Measurements from ENCODE around the gene IRGC.

IRGC gene

GRCh38 chr19:43726736-43727592, 11.1 kb downstream of the IRGC start:
- DNase-seq = no peak

- no peak for DNase-seq
These were observed 11.6 kb downstream of the IRGC start for GRCh38 chr19:43727593-43727853.

- DNase-seq = no peak
These were observed 14.0 kb downstream of the IRGC start for GRCh38 chr19:43729919-43730318.

- DNase-seq = no peak
These were observed 15.5 kb downstream of the IRGC start for GRCh38 chr19:43731346-43731745.

GRCh38 chr19:43731846-43732245, 16.0 kb downstream of the IRGC start:
- DNase-seq = no peak

GRCh38 chr19:43735013-43735412, 19.1 kb downstream of the IRGC start:
- DNase-seq = no peak

- no peak for DNase-seq
These were observed 20.1 kb downstream of the IRGC start for GRCh38 chr19:43735957-43736356.

- no peak for DNase-seq
These were observed 22.9 kb downstream of the IRGC start for GRCh38 chr19:43738780-43739211.

GRCh38 chr19:43739439-43740235, 23.8 kb downstream of the IRGC start:
- no peak for DNase-seq

- DNase-seq = no peak
These were observed 25.4 kb downstream of the IRGC start for GRCh38 chr19:43741075-43741825.

GRCh38 chr19:43743059-43743458, 27.2 kb downstream of the IRGC start:
- DNase-seq = no peak

GRCh38 chr19:43747557-43748204, 31.8 kb downstream of the IRGC start:
- DNase-seq = no peak

GRCh38 chr19:43748205-43748594, 32.3 kb downstream of the IRGC start:
- DNase-seq = no peak

GRCh38 chr19:43748685-43749084, 32.8 kb downstream of the IRGC start:
- no peak for DNase-seq

GRCh38 chr19:43749152-43749551, 33.3 kb downstream of the IRGC start:
- DNase-seq = no peak

- no peak for DNase-seq
These were observed 34.0 kb downstream of the IRGC start for GRCh38 chr19:43749898-43750297.

GRCh38 chr19:43751466-43752220, 35.8 kb downstream of the IRGC start:
- DNase-seq = no peak

GRCh38 chr19:43752287-43752875, 36.5 kb downstream of the IRGC start:
- no peak for DNase-seq

- DNase-seq = no peak
These were observed 38.3 kb downstream of the IRGC start for GRCh38 chr19:43754253-43754502.

- peak; percentile 82 for DNase-seq
These were observed 38.8 kb downstream of the IRGC start, which contains the start of gene SMG9 for GRCh38 chr19:43754503-43755255. Gene SMG9 (minus strand): TSS chr19:43754962. CDS start chr19:43750741, 4,221 bp downstream.

GRCh38 chr19:43755256-43755801, 39.5 kb downstream of the IRGC start:
- peak; percentile 19 for DNase-seq
